Hepatocyte (in vitro differentiated cells): Measurements from ENCODE around the gene MYO1F.

ENCODE experiments used
- CTCF ChIP-seq: fragments of 200-600 bp; sonication (generic); IDR thresholded peaks from 2 replicates; pipeline ENCODE4 v1.5.1; 2016; ENCODE audit warnings: antibody characterized with exemption, mild to moderate bottlenecking; ENCODE audit not compliant: poor library complexity
- EZH2 ChIP-seq: fragments of 200-600 bp; sonication (generic); IDR thresholded peaks from 2 replicates; pipeline ENCODE4 v1.6.1; 2016; ENCODE audit warnings: antibody characterized with exemption, mild to moderate bottlenecking, borderline replicate concordance
- EZH2phosphoT487 ChIP-seq: fragments of 200-600 bp; sonication (generic); IDR thresholded peaks from one replicate; pipeline ENCODE4 v1.6.1; 2018; ENCODE audit warnings: antibody characterized with exemption, mild to moderate bottlenecking, low read depth, moderate library complexity; ENCODE audit not compliant: unreplicated experiment, severe bottlenecking

GRCh38 chr19:8525401-8525684 lies 51.9 kb downstream of the MYO1F start:
- TF ChIP-seq CTCF (peak; percentile 38), EZH2 (no peak), EZH2phosphoT487 (no peak)
